HG03066 (cell line): ENCODE data around the gene SH2D5.
"Not testable (repeated sequence)": the region's sequence is repeated elsewhere in the genome, so short reads cannot be mapped to it uniquely, and the experiment has no call there.

Experiments used
- ATAC-seq: cut with Tn5 transposase; IDR thresholded peaks from one replicate; pipeline ENCODE4 v1.9.1; 2021; ENCODE audit warnings: low read depth; ENCODE audit not compliant: unreplicated experiment

SH2D5 gene

DNA sequence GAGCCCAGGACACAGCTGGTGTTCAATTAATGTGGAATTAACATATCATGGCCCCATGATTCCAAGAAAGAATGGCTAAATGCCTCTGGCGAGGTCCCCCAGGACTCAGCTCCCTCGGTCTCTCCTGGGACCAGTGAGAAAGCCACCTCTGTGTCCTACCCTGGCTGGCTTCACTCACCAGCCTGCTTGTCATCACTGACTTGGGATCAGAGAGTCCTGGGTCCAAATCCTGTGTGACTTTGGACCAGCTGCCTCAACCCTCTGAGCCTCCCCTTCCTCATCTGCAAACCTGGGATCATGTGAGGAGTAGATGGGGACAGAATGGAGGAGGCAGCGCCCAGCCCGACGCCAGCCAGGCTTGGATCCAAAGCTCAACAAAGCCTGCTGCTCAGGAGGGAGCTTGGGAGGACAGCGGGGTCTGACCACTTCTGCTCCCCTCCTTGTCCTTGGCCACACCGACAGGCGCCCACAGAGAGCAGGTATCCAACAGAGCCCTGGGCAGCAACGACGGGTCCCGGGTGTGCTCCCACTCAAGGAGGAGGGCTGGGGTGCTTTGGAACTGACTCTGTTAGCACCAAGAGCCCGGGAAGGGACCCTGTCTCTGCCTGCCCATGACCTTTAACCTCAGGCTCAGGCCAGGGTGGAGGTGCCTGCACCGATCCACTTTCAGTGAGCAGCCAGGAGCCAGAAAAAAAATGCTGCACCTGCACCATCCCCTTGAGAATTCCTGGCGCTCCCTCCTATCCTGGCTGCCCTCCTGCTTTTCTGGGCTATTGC is 3.2 kb downstream of the SH2D5 start:
- ATAC-seq: no peak

DNA sequence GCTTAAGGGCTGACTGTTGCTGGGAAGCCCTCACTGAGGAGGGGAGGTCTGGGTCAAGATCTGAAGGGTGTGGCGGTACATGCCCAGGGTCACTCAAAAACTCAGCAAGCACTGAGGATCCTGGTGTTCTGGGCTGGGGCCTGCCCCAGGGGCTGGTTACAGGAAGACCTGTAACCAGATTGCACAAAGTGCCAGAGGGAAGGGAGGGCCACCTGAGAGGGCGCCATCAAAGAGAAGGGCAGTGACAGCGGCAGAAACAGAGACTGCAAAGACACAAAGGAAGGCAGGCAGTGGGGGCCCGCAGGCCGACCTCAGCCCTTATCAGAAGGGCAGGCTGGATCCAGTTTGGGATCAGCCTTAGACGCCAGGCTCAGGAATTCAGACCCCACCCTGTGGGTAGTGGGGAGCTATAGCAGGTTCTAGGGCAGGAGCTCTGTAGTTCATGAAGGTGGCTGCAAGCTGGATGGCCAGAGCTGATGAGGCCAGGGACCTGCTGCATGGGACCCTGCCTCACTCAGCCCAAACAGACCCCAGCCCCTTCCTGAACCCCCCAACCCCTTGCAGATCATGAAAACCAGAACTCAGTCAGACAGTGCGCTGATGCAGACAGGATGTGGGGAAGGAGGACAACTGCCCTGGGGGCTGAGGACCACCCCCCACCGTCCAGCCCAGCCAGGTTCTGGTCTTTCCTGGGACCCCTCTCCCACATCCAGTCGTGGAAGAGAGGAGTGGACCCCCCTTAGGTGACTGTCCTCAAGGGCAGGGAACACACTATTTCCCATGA is 3.9 kb downstream of the SH2D5 start:
- no peak for ATAC-seq

DNA sequence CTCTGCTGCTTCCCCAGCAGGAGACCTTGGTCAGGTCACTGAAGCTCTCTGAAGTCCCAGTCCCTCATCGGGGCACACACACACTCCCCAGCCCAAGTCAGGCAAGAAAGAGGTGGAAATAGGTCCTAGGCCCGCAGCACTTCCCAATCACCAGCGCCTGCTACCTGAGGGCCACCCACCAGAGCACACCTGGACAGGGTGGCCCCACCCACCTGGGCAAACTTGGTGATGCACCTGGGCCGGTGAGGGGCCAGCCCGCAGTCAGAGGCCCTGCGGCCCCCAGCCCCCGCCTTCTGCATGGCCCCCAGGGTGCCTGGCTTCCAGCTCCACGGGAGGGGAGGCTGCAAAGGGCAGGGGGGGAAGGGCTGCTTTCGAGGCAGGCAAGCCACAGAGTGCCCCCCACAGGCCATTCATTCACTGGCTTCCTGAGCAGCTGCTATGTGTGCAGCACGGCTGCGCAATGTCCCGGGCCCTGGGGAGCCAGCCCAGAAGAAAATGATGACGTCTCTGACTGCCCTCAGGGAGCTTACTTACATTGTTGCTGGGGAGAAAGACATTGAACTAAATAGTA is 4.7 kb downstream of the SH2D5 start:
- ATAC-seq: no peak

DNA sequence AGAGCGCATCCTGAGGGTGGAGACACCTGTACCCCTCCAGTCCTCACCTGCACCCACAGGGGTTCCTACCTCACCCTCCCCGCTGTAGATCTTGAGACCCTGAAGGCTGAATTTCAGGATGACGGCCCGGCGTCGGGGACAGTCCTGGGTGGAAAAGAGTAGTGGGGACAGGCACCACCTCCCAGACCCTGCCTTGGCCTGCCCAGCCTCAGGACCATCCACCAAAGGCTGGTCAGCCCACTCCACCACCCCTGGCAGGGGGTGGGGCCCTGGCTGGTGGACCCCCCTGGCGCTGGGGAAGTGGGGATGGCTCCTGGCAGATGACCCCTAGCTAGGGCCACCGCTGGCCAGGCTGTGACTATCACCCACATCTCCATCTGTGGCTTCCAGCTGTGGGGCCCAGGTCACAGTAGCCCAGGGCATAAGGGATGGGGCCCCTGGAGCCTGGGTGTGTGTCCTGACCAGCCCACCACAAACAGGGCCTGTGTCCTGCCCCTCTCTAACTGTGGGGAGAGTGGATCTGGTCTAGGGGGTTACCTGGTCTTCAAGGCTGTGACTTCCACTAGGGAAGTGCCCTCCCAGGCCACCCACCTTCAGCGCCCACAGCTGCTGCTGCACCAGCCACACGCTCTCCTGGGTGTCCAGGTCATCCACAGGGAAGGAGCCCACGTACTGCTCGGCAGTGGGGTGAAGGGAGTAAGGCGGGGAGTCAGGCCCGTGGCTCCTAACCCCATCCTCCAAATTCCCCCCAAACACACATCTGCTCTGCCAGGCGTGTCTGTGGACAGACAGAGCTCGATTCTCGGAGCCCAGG is 5.4 kb downstream of the SH2D5 start:
- ATAC-seq: no peak

DNA sequence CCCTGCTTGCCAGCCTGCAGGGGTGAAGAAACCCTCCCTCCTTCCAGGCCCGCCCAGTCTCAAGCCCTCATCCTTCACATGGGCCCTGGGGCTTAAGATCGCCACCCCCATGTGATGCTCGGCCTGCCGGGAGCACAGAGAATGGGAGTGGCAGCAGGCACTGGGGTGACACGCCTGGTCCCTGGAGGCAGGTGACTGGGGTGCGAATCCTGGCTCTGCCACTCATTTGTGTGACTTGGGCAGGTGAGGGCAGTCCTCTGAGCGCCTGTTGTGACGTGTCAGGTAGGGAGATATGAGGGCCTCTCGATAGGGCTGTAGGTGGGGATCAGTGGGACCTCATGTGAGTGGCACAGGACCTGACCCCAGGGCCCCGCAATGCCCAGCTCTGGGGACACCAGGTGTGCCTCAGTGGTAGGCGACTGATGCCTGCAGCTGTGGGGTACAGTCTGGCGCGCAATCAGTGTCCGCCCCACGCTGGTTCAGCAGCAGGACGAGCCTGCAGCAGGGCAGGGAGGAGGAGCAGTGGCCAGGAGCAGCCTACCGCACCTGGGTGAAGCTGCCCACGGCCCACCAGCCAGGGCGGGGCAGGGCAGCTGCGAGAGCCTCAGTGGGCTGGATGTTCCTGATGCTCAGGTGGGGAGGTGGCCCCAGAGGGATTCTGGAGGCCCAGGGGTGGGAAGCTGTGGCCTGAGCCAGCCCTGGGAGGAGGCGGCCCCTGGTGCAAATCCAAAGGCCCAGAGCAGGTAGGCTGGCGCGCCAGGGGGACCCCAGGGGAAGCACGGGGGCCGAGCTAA is 6.2 kb downstream of the SH2D5 start:
- ATAC-seq: no peak

DNA sequence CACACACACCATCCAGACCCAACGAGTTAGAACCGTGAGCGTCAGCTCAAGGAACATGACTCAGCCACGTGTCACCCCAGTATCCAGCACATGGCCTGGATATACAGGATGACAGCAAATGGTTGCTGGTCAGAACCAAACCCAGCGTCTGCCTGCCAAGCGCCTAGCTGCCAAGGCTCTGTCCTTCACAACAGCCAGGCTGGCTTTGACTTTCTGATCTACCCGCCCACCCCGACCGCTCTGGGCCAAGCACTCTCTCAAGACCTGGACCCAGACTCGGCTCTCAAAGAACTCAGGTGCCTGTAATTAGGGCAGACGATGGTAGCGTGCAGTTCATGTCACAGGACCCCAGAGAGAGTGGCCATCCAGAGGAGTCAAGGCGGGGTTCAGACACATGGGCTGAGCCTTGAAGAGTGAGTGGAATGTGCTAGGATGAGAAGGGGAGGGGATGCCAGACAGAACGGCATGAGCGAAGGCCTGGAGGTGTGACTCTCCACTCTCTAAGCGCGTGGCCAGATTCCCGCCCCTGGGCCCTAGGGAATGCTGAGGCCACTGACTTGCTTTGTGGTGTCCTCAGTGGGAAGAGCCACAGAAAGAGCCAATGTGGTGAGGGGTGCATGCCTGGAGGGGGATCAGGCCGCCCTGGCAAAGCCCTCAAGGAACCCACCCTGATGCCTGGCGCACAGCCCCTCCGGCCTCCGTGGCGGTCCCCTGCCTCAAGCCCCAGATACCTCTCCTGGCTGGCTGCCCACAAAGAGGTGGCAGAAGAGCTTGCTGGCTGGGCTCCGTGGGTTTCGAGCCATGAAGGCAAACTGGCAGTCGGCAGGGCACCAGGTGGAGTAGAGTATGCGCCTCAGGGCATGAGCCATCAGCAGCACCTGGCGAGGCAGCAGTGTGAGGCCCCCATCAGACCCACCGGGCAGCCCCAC is 7.0 kb downstream of the SH2D5 start:
- ATAC-seq: no peak

DNA sequence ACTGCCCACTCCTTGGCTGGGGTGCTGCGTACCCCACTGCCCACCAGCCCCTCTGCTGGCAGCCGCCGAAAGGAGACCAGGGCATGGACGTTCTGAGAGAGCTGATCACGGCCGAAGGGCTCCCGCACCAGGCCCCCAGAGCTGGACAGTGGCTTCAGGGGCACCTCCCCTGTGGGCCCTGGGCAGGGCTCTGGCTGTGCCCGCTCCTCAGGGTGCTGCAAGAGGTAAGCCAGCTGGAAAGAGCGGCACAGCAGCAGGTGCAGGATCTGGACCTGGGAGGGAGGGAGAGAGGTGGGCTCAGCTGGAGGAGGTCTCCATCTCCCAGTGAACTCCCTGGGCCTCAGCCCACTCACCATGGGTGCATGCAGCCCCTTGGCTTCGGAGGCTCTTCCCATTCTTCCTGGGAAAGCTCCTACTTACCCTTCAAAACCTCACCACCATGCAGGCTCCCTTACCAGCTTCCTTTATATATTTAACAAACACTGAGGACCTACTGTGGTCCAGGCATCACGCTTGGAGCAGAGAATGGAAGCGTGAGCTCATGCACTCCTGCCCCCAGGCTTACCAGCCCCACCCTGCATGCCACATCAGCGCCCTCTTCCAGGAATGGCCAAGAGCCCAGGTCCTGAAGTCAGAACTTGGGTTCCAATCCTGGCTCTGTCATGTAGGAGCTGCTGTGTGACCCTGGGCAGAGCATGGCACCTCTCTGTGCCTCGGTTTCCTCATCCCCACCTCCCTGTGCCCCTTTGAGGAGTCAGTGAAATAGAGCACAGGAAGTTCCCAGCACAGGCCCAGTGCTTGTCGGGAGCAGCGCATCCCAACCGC is 7.9 kb downstream of the SH2D5 start:
- ATAC-seq: no peak

DNA sequence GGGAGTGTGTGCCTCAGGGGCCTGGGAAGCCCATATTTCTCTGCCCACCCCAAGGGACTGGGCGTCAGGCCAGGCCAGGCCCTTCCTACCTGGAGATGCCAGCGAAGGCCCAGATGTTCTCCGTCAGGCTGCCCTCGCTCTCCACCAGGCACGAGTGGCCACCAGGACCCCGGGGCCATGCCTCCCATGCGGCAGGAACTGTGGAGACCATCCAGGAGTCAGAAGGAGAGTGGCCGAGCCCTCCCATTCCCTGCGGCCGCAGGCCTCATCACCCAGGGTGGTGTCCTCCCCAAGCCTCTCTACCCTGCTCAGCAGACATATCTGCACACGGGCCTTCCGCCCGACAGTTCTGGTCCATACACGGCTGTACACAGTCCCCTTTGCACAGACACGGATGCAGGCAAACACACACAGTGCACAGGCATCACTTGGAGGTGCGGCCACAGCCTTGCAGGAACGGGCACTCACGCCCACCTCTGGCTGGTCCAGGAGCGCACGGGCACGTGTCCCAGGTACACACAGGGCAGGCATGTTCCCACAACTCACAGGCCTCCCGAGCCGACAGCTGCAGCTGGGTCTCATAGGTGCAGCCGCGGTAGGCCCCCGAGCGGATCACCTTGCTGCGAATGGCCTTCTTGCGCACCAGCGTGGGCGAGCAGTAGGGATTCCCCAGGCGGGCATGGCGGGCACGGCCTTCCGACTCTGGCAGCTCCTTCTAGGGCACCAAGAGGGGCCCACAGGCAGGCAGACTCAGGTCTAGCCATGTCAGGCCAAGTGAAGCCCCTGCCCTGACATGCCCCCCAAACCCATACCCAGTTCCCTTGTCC is 8.8 kb downstream of the SH2D5 start:
- ATAC-seq: no peak

DNA sequence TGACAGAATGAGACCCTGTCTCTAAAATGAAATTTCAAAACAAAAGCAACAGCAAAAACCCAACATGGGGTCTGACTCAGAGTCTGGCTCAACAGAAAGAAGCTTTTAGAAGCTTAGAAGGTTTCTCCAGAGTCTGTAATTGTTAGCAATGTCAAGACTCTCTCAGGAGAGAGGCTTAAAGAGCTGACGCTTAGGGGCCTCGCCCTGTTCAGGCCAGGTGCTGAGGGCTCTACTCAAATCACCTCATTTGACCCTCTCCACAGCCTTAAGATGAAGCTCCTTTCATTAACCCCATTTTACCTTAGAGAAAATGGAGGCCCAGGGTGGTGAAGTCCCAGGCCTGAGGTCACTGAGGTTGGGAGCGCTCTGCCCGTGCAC is 9.4 kb downstream of the SH2D5 start:
- no peak for ATAC-seq

DNA sequence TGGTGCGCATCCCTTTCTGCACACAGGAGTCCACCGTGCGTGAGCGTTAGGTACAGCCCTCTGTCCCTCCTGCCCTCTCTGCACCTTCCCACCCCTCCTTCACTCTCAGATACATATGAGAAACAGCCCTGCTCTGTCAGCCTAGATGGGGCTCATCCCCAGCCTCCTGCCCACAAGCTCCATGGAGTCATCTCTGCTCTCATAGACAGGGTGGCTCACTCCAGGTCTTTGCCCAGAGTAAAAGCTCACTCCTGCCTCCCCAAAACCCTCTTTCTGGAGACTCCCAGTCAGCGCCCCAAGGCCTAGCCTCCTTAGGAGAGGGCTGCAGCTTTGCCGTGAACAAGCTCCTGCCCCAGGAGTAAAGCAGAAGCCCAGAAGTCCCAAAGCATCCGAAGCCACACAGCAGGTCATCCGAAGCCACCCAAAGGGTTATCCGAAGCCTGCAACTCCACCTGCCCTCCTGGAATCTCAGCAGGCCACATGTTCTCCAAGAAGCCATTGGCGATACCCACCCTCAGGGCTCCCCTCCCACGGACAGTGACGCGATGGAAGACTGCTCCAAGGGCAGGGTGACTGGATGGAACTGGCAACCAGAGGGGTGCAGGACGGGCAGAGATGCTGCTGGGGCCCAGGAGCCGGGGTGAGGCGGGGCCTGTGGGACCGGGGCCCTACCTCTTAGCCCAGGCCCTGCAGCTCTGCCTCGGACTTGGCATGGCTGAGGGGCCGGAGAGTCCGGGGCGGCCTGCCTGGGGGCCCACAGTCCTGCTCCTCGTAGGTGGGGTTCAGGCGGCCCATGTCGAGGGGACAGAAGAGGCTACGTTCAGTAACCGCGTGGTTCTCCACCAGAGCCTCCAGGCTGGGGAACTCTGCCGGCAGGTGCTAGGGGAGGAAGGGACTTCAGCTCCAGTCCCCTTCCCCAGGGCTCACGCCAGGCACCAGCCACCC is 11.1 kb downstream of the SH2D5 start:
- no peak for ATAC-seq

DNA sequence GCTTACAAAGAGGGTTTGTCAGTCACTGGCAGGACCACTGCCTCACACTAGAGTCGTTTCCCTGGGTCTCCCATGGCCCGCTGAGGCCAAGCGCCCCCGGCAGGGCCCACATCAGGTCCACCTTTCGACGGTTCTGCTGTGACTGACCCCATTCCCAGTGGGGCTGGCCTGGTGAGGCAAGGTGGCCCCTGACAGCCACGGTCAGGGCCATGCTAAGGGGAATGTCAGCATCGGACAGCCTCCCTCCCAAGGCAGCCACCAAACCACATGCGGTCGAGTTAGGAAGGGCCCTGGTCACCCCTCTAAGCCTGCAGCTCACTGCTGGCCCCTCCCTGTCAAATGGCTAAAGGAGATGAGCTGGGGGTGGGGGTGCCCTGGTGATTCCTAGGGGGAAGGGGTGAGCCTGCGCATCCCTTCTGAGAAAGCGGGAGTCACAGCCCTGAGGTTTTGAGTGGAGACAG is 11.8 kb downstream of the SH2D5 start:
- no peak for ATAC-seq

DNA sequence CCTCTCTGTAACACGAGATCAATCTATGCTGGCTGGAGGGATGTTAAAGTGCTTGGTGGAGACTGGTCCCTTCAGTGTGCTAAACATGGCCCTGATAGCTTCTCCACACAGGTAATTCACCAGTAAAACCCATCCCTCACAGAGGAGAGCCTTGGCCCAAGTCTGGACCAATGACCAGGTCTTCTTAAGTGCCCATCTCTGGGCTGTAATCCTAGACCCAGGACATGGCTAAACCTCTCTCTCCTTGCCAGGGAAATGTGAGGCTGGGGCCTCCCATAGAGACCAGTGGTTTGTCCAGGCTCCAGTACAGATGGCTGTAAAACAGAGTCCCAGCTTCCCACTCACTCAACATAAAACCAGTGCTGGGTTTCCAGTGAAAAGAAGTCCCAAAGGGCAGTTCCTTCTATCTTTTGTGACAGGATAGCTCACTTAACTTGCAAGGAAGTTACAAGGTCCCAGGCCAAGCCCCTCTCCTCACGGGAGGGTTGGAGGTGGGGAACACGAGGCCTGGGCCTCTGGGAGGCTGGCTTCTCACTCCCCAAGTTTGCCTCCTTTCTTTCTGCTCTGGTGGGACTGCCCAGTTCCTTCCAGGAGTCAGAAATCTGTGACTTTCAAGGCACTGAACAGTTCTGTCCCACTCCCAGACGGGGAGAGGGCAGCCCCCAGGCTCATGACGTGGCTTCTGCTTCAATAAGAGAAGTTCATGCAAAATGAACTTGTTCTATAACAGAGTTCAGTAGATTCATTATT is 12.5 kb downstream of the SH2D5 start:
- no peak for ATAC-seq

DNA sequence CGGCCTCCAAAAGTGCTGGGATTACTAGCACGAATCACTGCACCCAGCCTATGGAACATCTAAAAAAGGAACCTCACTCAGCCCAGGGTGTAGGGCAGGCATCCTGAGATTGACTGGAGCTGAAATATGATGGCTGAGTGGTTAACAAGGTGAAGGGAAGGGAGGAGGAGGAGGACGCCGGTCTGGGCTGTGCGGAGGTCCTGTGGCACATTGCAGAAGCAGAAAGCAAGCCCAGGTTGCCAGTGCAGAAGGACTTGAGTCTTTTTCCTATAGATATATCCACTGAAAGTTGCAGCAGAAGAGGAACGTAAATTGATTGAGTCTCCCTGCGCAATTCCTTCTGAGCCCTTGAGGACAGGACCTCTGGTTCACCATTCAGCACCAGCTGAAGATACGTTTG is 13.2 kb downstream of the SH2D5 start:
- ATAC-seq: no peak

DNA sequence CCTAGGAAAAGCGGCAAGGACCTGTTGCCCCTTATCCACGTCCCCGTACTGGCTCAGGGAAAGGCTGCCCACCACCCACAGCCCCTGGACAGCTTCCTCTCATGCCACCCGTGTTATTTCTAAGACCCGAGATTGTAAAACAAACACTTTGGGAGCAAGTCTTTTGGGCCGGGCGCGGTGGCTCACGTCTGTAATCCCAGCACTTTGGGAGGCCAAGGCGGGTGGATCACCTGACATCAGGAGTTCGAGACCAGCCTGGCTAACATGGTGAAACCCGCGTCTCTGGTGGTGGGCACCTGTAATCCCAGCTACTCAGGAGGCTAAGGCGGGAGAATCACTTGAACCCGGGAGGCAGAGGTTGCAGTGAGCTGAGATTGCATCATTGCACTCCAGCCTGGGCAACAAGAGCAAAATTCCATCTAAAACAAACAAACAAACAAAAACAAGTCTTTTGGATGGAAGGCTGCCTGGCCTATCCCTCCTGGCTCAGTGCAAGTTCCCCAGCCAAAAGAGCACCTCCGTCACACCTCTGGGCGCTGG is 14.1 kb downstream of the SH2D5 start:
- not testable (repeated sequence) for ATAC-seq
